ENCODE results near the gene F12.

F12 gene

DNA sequence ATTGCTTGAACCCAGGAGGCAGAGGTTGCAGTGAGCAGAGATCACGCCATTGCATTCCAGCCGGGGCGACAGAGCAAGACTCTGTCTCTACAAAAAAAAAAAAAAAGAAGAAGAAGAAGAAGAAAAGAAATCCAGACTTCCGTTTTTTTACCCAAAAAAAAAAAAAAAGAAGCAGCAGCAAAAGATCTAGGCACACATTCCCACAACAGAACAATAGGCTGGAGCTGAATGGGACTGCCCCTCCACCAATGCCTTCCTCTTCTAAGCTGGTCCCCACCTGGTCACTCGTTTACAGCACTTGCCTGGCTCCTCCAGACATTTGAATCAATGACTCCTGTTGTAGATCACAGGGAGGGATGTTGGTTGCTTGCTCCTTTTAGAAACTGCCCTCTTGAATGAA is 56.3 kb downstream of the F12 start:
- DNase-seq (ENCODE audit: insufficient read length, low spot score) (no peak), FAIRE-seq (no peak)
- TF ChIP-seq, protein P1, sequence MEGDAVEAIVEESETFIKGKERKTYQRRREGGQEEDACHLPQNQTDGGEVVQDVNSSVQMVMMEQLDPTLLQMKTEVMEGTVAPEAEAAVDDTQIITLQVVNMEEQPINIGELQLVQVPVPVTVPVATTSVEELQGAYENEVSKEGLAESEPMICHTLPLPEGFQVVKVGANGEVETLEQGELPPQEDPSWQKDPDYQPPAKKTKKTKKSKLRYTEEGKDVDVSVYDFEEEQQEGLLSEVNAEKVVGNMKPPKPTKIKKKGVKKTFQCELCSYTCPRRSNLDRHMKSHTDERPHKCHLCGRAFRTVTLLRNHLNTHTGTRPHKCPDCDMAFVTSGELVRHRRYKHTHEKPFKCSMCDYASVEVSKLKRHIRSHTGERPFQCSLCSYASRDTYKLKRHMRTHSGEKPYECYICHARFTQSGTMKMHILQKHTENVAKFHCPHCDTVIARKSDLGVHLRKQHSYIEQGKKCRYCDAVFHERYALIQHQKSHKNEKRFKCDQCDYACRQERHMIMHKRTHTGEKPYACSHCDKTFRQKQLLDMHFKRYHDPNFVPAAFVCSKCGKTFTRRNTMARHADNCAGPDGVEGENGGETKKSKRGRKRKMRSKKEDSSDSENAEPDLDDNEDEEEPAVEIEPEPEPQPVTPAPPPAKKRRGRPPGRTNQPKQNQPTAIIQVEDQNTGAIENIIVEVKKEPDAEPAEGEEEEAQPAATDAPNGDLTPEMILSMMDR (IDR thresholded peaks at IDR 0.05; ENCODE audit: insufficient read depth, missing control alignments) = no peak

Measured in D721Med (cell line).